ENCODE measurements around the gene YPEL1. TPM values are rescaled to one million over a fixed set of nuclear protein-coding genes. Genes with fewer than 3 reads are reported as not detected.
A peak's percentile ranks its signal among the peaks of the same experiment; 100 is the strongest.

YPEL1 gene
- total and polyA plus RNA-seq, 2 of the 13 experiments (the other 11 are each of a cell fraction or from before 2014, with no cell fraction given), result 0.33 to 2.5 TPM

DNA sequence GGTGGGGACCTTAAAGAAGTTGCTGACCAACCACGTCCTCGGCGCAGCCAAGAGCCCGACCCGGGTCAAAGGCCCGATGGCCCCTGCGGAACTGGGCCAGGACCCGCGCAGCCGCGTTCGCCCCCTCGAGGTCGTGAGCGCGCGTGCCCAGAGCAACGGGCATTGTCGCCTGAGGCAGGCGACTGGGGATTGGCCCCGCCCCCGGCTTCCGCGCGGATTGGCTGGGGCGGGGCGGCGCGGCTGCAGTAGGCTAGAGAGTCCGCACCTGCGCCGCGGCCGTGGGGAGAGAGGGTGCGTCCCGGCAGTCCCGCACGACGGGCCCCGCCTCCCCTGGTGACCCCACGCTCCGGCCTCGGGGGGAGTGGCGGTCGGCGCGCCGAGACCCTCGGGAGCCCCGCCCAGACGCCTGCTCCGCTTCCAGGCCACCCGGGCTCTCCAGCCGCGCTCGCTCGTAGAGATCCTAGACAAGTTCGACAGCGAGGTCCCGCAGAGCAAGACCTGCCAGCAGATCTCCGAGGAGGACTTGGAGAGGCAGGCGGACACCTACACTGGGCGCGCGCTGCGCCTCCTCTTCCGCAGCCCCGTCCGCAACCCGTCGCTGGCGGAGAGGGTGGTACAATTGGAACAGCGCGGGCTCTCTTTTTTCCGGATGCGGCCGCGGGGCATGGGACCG is 78.1 kb downstream of the YPEL1 start (continued):
- TF ChIP-seq, protein P1, sequence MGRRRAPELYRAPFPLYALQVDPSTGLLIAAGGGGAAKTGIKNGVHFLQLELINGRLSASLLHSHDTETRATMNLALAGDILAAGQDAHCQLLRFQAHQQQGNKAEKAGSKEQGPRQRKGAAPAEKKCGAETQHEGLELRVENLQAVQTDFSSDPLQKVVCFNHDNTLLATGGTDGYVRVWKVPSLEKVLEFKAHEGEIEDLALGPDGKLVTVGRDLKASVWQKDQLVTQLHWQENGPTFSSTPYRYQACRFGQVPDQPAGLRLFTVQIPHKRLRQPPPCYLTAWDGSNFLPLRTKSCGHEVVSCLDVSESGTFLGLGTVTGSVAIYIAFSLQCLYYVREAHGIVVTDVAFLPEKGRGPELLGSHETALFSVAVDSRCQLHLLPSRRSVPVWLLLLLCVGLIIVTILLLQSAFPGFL (CRISPR knock-in tag; IDR thresholded peaks at IDR 0.05), result no peak
- no peak for TF ChIP-seq ZNF577 (CRISPR knock-in tag; IDR thresholded peaks at IDR 0.05; ENCODE audit: borderline replicate concordance, low read depth)
- no peak; the same call in none of the 2 replicates for TF ChIP-seq IRX3 (CRISPR knock-in tag; IDR thresholded peaks at IDR 0.05; ENCODE audit: borderline replicate concordance, low read depth)
- TF ChIP-seq, protein P2, sequence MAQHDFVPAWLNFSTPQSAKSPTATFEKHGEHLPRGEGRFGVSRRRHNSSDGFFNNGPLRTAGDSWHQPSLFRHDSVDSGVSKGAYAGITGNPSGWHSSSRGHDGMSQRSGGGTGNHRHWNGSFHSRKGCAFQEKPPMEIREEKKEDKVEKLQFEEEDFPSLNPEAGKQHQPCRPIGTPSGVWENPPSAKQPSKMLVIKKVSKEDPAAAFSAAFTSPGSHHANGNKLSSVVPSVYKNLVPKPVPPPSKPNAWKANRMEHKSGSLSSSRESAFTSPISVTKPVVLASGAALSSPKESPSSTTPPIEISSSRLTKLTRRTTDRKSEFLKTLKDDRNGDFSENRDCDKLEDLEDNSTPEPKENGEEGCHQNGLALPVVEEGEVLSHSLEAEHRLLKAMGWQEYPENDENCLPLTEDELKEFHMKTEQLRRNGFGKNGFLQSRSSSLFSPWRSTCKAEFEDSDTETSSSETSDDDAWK (CRISPR knock-in tag; IDR thresholded peaks at IDR 0.05), result no peak
- TF ChIP-seq CCAR2 (optimal IDR thresholded peaks at IDR 0.05; ENCODE audit: low read depth, low read length), result no peak
- TF ChIP-seq ZNF282 (IDR thresholded peaks at IDR 0.05; ENCODE audit: partially characterized antibody), result no peak
- TF ChIP-seq, protein P3, sequence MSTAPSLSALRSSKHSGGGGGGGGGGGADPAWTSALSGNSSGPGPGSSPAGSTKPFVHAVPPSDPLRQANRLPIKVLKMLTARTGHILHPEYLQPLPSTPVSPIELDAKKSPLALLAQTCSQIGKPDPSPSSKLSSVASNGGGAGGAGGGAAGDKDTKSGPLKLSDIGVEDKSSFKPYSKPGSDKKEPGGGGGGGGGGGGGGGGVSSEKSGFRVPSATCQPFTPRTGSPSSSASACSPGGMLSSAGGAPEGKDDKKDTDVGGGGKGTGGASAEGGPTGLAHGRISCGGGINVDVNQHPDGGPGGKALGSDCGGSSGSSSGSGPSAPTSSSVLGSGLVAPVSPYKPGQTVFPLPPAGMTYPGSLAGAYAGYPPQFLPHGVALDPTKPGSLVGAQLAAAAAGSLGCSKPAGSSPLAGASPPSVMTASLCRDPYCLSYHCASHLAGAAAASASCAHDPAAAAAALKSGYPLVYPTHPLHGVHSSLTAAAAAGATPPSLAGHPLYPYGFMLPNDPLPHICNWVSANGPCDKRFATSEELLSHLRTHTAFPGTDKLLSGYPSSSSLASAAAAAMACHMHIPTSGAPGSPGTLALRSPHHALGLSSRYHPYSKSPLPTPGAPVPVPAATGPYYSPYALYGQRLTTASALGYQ (CRISPR knock-in tag; IDR thresholded peaks at IDR 0.05), result no peak
- TF ChIP-seq IKZF4 (CRISPR knock-in tag; IDR thresholded peaks at IDR 0.05; ENCODE audit: borderline replicate concordance, low read depth, not compliant biosample characterization), result no peak
- TF ChIP-seq EHMT2 (IDR thresholded peaks at IDR 0.05; ENCODE audit: borderline replicate concordance, low read depth, low read length), result no peak
- no peak for TF ChIP-seq ZC3H4 (CRISPR knock-in tag; IDR thresholded peaks at IDR 0.05; ENCODE audit: borderline replicate concordance)
- TF ChIP-seq, protein P4, sequence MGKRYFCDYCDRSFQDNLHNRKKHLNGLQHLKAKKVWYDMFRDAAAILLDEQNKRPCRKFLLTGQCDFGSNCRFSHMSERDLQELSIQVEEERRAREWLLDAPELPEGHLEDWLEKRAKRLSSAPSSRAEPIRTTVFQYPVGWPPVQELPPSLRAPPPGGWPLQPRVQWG (CRISPR knock-in tag; IDR thresholded peaks at IDR 0.05; ENCODE audit: borderline replicate concordance, low read depth), result no peak
- no peak; the same call in 1 of the 2 replicates for TF ChIP-seq ZNF124 (CRISPR knock-in tag; IDR thresholded peaks at IDR 0.05)
- TF ChIP-seq SNAPC2 (CRISPR knock-in tag; IDR thresholded peaks at IDR 0.05), result no peak
- TF ChIP-seq ETV6 (CRISPR knock-in tag; conservative IDR thresholded peaks at IDR 0.05), result no peak
- TF ChIP-seq SNRNP70 (IDR thresholded peaks at IDR 0.05; ENCODE audit: low read depth, low read length), result no peak
- no peak for TF ChIP-seq ZNF883 (CRISPR knock-in tag; IDR thresholded peaks at IDR 0.05; ENCODE audit: not compliant biosample characterization)
- TF ChIP-seq, protein P5, sequence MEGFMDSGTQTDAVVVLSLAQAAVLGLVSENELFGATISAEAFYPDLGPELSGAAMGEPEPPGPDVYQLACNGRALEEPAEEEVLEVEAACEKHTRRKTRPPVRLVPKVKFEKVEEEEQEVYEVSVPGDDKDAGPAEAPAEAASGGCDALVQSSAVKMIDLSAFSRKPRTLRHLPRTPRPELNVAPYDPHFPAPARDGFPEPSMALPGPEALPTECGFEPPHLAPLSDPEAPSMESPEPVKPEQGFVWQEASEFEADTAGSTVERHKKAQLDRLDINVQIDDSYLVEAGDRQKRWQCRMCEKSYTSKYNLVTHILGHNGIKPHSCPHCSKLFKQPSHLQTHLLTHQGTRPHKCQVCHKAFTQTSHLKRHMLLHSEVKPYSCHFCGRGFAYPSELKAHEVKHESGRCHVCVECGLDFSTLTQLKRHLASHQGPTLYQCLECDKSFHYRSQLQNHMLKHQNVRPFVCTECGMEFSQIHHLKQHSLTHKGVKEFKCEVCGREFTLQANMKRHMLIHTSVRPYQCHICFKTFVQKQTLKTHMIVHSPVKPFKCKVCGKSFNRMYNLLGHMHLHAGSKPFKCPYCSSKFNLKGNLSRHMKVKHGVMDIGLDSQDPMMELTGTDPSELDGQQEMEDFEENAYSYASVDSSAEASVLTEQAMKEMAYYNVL (CRISPR knock-in tag; IDR thresholded peaks at IDR 0.05; ENCODE audit: borderline replicate concordance), result no peak; the same call in 1 of the 2 replicates
- no peak for TF ChIP-seq PHF5A (CRISPR knock-in tag; IDR thresholded peaks at IDR 0.05; ENCODE audit: low read depth, unreplicated experiment)
- TF ChIP-seq, protein P6, sequence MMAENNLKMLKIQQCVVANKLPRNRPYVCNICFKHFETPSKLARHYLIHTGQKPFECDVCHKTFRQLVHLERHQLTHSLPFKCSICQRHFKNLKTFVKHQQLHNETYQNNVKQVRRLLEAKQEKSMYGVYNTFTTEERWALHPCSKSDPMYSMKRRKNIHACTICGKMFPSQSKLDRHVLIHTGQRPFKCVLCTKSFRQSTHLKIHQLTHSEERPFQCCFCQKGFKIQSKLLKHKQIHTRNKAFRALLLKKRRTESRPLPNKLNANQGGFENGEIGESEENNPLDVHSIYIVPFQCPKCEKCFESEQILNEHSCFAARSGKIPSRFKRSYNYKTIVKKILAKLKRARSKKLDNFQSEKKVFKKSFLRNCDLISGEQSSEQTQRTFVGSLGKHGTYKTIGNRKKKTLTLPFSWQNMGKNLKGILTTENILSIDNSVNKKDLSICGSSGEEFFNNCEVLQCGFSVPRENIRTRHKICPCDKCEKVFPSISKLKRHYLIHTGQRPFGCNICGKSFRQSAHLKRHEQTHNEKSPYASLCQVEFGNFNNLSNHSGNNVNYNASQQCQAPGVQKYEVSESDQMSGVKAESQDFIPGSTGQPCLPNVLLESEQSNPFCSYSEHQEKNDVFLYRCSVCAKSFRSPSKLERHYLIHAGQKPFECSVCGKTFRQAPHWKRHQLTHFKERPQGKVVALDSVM (CRISPR knock-in tag; IDR thresholded peaks at IDR 0.05), result peak; percentile 51; the same call in 1 of the 2 replicates
- no peak for TF ChIP-seq TBX3 (IDR thresholded peaks at IDR 0.05; ENCODE audit: borderline replicate concordance)

Measured in HepG2 (cell line).